Vagina (tissue), 2 donors: Measurements from ENCODE around the gene BLTP1.

Experiments
- POLR2A ChIP-seq, 2 donors: fragments of 450-650 bp; IDR thresholded peaks; one replicate each; pipeline ENCODE4 v1.6.1; 2017; ENCODE audit warnings: antibody characterized with exemption in 2 of 2, mild to moderate bottlenecking in 2 of 2, moderate library complexity in 2 of 2
- POLR2AphosphoS5 ChIP-seq, 2 donors: sonication (generic); formaldehyde crosslinking; IDR thresholded peaks; one replicate each; pipeline ENCODE4 v1.9.0; 2017; ENCODE audit warnings: antibody characterized with exemption in 2 of 2, mild to moderate bottlenecking in 2 of 2, low read depth in 1 of 2; ENCODE audit not compliant: insufficient read depth in 1 of 2
- TF ChIP-seq, protein P1 (sequence below), 3 experiments: fragments of 450-650 bp in 2 of 3; fragments of 200-600 bp in 1 of 3; sonication (generic) in 1 of 3; IDR thresholded peaks; one replicate each; pipeline ENCODE4 v1.5.1; 2017 to 2019; ENCODE audit warnings: antibody characterized with exemption in 3 of 3, mild to moderate bottlenecking in 2 of 3, moderate library complexity in 2 of 3

GRCh38 chr4:122107680-122108079 is 44.5 kb upstream of the BLTP1 start:
- TF ChIP-seq, protein P1, sequence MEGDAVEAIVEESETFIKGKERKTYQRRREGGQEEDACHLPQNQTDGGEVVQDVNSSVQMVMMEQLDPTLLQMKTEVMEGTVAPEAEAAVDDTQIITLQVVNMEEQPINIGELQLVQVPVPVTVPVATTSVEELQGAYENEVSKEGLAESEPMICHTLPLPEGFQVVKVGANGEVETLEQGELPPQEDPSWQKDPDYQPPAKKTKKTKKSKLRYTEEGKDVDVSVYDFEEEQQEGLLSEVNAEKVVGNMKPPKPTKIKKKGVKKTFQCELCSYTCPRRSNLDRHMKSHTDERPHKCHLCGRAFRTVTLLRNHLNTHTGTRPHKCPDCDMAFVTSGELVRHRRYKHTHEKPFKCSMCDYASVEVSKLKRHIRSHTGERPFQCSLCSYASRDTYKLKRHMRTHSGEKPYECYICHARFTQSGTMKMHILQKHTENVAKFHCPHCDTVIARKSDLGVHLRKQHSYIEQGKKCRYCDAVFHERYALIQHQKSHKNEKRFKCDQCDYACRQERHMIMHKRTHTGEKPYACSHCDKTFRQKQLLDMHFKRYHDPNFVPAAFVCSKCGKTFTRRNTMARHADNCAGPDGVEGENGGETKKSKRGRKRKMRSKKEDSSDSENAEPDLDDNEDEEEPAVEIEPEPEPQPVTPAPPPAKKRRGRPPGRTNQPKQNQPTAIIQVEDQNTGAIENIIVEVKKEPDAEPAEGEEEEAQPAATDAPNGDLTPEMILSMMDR (IDR thresholded peaks at IDR 0.05): no peak
- TF ChIP-seq POLR2AphosphoS5 (IDR thresholded peaks at IDR 0.05; ENCODE audit: insufficient read depth in 1 of 2, low read depth in 1 of 2) (no peak), POLR2A (IDR thresholded peaks at IDR 0.05) (no peak)
